ENCODE data around the gene CXCL17.

DNA sequence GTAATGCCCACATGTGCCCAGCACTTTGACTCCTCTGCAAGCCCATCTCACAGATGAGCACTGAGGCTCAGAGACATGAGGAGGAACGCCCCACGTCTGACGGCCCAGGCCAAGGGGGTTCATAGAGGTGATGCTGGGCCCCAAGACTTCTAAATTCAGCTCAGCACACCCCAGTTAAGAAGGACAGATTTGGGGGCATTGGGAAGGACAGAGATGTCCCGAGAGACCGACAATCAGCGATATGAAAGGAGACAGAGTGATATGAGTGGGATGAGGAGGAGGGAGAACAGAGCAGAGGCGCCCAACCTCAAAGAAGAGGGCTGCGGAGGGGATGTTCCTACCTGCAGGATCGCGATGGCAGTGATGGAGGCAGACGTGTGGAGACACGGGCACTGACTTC, 52.8 kb downstream of the CXCL17 start, which contains the start of gene CNFN:
- TF ChIP-seq, protein P1, sequence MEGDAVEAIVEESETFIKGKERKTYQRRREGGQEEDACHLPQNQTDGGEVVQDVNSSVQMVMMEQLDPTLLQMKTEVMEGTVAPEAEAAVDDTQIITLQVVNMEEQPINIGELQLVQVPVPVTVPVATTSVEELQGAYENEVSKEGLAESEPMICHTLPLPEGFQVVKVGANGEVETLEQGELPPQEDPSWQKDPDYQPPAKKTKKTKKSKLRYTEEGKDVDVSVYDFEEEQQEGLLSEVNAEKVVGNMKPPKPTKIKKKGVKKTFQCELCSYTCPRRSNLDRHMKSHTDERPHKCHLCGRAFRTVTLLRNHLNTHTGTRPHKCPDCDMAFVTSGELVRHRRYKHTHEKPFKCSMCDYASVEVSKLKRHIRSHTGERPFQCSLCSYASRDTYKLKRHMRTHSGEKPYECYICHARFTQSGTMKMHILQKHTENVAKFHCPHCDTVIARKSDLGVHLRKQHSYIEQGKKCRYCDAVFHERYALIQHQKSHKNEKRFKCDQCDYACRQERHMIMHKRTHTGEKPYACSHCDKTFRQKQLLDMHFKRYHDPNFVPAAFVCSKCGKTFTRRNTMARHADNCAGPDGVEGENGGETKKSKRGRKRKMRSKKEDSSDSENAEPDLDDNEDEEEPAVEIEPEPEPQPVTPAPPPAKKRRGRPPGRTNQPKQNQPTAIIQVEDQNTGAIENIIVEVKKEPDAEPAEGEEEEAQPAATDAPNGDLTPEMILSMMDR (IDR thresholded peaks at IDR 0.05; ENCODE audit: insufficient read depth, low read length), result no peak
- TF ChIP-seq POLR2AphosphoS5 (IDR thresholded peaks at IDR 0.05; ENCODE audit: low read depth), result no peak
- TF ChIP-seq GABPA (IDR thresholded peaks at IDR 0.05; ENCODE audit: low read depth), result no peak
